GM20431 (cell line): ENCODE results near the gene C16orf74.

Experiments
- in situ Hi-C: fragments of 300-500 bp; cut with MseI, MboI; formaldehyde crosslinking; loops from one replicate; pipeline ENCODE4 v1.15.0; 2020; ENCODE audit warnings: low sequenced_read_pairs; ENCODE audit not compliant: unreplicated experiment

The C16orf74 gene

DNA sequence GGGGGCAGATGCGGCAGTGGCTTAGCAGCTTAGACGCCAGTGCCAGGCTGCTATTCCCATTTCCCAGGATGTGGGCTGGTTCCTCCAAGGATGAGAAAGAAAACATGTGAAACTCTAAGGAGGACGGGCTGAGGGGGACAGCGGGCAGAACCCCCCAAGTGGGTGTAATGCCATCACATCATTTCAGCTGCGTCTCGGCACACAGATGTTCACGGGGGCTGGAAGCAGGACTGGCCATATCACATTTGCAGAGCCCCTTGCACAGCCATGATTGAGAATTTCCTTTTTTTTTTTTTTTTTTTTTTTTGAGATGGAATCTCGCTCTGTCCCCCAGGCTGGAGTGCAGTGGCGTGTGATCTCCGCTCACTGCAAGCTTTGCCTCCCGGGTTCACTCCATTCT is 46.9 kb downstream of the C16orf74 start:
- in situ Hi-C loops, result no loop called here

DNA sequence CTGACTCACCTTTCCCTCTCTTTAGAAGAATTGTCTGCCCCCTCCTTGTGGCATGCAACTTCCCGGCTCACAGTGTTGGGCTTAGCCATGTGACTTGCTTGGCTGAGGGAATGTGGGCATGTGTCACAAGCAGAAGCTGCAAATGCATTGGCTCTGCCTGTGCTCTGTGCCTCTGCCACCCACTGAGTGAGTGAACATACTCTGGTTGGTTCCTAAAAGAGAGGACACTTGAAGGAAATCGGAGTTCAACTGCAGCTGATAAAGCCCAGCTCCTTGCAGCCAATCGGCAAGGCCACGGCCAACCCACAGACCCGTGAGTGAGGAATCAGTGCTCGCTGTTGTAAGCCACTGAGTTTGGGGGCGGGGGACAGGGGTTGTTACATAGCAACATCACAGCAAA is 51.3 kb downstream of the C16orf74 start:
- in situ Hi-C loops, result no loop called here

DNA sequence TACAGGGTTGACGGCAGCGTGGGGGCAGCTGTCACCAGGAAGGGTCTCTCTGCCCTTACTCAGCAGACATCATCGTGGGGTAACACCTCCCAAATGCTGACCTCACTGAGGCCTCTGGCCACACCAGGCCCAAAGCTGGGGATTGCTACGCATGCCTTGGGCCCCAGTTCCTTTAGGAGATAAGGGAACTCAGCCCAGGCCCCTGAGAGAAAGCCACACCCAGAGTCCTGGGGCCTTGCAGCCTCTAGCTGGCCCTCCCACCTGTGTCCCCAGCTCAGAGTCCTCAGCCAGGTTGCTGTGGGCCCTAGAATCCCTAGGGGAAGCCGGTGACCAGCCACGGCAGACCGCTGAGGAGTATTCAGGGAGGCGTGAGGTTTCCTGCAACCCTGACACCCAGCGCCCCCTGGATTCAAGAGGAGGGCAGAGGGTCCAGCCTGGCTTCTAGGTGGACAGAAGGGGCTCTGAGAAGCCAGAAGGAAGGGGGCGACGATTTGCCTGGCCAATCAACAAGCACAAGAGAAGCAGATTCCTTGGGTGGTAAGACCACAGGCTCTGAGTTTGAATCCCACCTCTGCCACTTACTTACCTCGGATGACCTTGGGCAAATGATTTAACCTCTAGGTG is 51.8 kb downstream of the C16orf74 start:
- in situ Hi-C loops, result no loop called here

DNA sequence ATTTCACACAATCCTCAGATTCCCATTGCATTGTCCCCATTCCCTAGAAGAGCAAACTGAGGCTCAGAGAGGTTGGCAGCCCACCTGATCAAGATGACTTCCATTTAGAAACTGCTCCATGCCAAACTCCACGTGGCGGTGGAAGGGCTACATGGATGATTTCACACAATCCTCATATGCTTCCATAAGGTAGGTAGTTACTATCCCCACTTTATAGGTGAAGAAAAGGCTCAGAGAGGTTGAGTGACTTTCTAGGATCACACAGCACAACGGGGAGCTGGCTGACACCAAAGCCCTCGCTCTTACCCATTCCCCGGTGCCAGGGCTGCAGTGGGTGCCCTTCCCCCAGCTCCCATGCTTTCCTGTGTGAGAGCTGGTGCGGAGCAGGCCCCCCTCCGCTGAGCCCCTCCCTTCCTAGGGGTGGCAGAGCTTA is 52.4 kb downstream of the C16orf74 start:
- in situ Hi-C loops, result no loop called here

GRCh38 chr16:85697431-85697830 is 53.5 kb downstream of the C16orf74 start:
- in situ Hi-C loops, result no loop called here

DNA sequence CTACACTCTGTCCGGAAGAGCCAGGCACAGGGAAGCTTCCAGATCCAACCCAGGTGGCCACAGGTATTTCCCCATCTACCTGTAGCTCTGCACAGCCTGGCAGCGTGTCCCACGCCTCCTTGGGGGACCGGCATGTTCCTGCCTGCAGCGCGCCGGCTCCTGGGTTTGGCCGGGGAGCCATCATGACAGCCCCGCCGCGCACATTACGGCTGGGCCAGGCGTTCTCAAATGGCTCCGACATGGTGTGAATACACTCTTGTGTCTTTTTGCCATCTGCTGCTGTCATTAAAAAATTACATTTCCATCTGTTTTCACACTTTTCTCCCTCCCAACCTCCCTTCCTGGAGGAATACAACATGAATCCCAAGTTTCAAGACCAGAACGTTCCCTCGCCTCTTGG is 54.1 kb downstream of the C16orf74 start:
- in situ Hi-C loops, result no loop called here

- in situ Hi-C loops, result no loop called here
Observed at GRCh38 chr16:85695196-85696128, 55.4 kb downstream of the C16orf74 start.

DNA sequence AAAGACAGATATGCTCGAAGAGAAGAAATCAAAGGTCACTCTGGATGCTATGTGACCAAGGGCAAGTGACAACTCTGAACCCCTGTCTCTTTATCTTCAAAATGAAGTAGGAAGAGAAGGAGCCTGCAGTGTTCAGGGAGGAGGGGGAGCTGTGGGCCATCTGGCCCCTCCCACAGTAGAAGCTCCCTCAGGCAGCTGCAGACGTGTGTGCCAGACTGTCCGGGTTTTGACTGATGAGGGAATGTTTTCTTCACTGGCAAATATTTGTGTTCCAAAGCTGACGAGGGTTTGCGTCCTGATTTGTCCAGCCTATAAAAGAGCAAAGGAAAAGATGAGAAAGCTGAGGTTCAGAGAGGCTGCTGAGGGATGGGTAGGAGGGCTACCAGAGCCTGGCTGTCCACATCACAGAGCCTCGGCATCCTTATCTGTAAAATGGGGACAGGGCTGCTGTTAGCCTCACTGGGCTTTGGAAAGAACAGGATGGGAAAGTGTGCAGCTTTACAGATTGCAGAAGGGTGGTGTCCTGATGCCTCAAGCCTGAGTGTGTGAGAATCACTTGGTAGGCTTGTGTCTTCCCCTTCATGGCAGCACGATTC is 60.3 kb downstream of the C16orf74 start:
- in situ Hi-C loops, result no loop called here

- in situ Hi-C loops, result no loop called here
Observed at GRCh38 chr16:85689950-85690320, 61.0 kb downstream of the C16orf74 start.

DNA sequence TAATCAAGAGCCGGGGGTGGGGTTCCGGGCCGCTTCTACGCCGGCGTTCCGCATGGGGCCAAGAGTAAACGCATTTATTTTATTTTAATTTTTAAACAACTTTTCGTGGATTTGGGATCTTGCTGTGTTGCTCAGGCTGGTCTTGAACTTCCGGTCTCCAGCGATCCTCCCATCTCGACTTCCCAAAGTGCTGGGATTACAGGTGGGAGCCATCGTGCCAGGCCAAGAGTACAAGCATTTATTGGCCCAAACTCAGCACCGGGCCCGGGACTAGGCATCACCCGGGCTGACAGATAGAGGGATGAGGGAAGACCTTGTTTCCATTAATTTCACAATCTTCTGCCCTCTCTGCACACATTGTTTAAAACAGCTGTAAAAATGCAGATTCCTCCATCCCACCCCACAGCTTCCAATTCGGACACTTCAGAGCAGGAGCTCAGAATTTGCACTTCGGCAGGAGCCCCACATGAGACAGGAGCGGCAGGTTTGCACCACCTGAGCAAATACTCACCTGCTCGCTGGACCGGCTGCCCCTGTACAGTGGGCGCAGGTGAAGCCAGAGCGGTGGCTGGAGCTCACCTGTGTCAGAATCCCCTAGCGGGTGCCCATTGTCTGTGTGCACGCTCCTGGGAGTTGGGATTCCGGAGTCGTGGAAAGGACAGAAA is 61.5 kb downstream of the C16orf74 start:
- in situ Hi-C loops, result no loop called here

DNA sequence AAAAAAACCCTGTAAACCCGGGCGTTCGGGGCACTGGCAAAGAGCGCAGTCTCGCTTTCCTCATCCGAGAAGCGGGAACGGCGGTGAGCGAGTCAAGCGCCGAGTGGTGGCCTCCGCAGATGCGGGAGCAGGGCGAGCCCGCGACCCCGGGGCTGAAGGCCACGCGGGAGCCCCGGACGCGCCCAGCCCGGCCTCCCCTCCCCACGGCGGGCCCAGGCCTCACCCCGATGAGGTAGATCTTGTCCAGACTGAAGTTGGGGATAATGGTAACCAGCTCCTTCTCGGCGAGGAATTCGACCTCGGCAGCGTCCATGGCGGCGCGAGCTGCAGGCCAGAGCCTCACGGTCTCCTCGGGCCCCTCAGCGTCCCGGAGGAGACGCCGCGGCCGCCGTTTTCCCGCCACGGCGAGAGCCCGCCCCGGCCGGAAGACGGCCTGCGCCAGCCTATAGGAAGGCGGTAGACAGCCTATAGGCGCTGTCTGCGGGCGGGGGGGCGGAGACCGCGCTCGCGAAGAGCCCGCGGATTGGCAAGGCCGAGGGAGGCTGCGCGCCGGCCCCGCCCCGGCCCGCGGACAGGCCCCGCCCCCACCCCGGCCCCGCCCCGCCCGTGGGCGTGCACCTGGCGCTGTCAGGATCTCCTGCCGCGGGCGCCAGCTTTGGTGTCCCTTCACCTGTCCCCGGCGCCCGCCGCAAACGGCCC is 62.2 kb downstream of the C16orf74 start, which contains the start of gene GINS2:
Gene GINS2 (minus strand): TSS at position 369 of the 699 bp plus-strand sequence. CDS start 56 bp downstream, at position 313.
- in situ Hi-C loops, result no loop called here

- in situ Hi-C loops, result no loop called here
Observed at GRCh38 chr16:85687651-85688471, 63.0 kb downstream of the C16orf74 start.

DNA sequence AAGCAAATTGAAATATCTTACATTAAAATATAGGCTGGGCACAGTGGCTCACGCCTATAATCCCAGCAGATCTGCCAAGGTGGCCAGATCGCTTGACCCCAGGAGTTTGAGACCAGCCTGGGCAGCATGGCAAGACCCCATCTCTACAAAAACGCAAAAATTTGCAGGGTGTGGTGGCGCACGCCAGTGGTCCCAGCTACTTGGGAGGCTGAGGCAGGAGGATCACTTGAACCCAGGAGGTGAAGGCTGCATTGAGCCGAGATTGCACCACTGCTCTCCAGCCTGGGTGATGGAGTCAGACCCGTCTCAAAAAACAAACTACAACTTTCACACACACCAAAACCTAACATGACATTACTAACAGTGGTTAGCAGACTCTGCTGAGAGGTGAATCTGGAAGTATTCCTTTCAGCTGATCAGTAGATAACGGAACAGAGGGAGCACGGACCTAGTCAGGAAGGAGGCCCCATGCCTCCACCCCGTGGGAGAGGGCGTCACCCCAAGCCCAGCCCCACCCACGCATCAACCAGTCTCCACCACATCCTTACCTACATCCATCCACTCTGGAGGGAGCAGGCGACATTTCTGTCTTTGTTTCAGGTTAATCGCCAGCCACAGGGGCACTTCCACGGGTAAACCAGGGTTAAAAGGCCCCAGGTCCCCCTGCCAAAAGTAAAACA is 63.8 kb downstream of the C16orf74 start:
- in situ Hi-C loops, result no loop called here

GRCh38 chr16:85685251-85685650 is 65.6 kb downstream of the C16orf74 start:
- in situ Hi-C loops, result no loop called here

DNA sequence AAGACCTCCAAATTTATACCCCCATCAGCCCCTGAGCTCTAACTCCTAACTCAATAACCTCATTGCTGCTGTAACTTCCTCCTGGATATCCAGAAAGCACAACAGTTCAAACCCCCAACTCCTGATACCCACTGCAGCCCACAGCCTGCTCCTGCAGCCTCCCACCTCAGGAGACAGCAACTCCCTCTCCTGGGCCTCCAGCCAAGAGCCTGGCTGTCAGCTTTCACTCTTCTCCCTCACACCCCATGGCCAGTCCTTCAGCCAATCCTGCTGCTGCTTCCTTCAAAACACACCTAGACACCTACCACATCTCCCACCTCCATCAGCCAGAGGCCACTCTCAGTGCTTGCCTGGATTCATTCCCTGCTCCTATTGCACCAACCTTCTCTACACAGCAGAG is 67.5 kb downstream of the C16orf74 start:
- in situ Hi-C loops, result no loop called here

GRCh38 chr16:85682516-85682915 is 68.4 kb downstream of the C16orf74 start:
- in situ Hi-C loops, result no loop called here

DNA sequence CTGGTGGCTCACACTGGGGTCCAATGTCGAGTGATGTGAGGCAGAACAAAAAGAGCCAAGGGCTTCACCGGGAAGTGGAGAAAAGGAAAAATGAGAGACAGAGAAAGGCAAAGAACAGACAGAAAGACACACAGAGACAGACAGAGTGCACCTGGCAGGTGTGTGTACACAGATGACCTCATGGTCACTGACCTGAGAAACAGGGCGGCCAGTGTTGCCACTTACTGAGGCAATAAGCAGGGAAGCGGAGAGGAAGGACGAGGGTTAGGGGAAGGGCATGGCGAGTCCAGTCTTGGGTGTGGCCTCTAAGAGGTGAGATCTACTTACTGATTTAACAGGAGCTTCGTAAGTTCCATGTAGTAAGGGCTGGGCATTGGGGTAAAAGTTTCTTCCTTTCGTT is 69.6 kb downstream of the C16orf74 start:
- in situ Hi-C loops, result no loop called here

DNA sequence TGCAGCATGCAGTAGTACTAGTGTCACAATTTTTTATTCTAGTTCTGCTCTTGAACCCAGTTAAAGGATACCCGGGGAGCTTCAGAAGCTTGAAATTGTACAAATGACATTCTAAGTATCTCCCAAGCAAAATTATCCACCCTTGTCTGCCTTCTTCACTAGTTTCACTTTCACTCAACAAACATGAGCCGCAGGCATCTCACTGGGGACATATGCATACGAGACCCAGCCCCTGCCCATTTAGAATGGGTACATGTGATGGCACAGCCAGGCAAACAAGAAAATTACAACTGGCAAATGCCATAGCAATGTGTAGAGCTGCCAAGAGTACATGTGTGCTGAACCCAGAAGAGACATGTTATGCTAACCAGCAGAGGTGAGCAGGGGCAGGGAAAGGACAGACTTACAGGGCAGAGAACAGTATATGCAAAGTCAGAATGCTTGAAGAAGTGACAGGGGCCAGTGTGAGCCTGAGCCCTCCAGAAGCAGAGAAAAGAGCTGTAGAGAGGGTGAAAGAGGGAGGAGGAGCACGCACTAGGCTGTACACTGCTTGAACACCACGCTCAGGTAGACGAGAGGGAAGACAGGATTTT is 70.4 kb downstream of the C16orf74 start:
- in situ Hi-C loops, result no loop called here
